Stimulated activated CD8-positive, alpha-beta memory T cell treated with anti-CD3 and anti-CD28 coated beads, Interleukin-12 subunit alpha, Interleukin-12 subunit beta, amount 100 ng/mL, for 4 hours (primary cell): ENCODE measurements around the gene CYP2B6.
"Not testable (repeated sequence)": the region's sequence is repeated elsewhere in the genome, so short reads cannot be mapped to it uniquely, and the experiment has no call there.

Experiments used
- DNase-seq: peaks from one replicate; pipeline ENCODE4 v3.0.0-alpha.2; 2020; ENCODE audit warnings: low read depth

The CYP2B6 gene

GRCh38 chr19:41031916-41032315 lies 40.8 kb downstream of the CYP2B6 start:
- no peak for DNase-seq

- DNase-seq = not testable (repeated sequence)
Observed at GRCh38 chr19:41033324-41033723, 42.2 kb downstream of the CYP2B6 start.

GRCh38 chr19:41039806-41040205 lies 48.7 kb downstream of the CYP2B6 start:
- no peak for DNase-seq

- not testable (repeated sequence) for DNase-seq
Observed at GRCh38 chr19:41045095-41045494, 54.0 kb downstream of the CYP2B6 start.

- DNase-seq = no peak
Observed at GRCh38 chr19:41050426-41050825, 59.3 kb downstream of the CYP2B6 start.

GRCh38 chr19:41052162-41052561 lies 61.1 kb downstream of the CYP2B6 start:
- DNase-seq = not testable (repeated sequence)

GRCh38 chr19:41053331-41053730 lies 62.2 kb downstream of the CYP2B6 start:
- not testable (repeated sequence) for DNase-seq

- no peak for DNase-seq
Observed at GRCh38 chr19:41064974-41065569, 74.0 kb downstream of the CYP2B6 start.
